ENCODE measurements around the gene ZNF536. TPM values are rescaled to one million over a fixed set of nuclear protein-coding genes. Genes with fewer than 3 reads are reported as not detected.

Gene ZNF536
- total and polyA plus RNA-seq, 2 donors (not counting 1 experiment from before 2014, with no cell fraction given) = 0.50 TPM; not detected in 1

- Histone ChIP-seq H2AFZ (ENCODE audit: low read length) (no peak overlapping the region), H3K4me2 (ENCODE audit: extremely low read depth, insufficient read depth, low read length) (no peak overlapping the region), H3K27me3 (ENCODE audit: control insufficient read depth, insufficient read depth, low read length) (no peaks in the 10 kb centered on the region), H3K4me3 (replicated peaks in 1 of 4; ENCODE audit: control extremely low read depth in 1 of 4, insufficient read depth in 1 of 4, low read depth in 3 of 4, low read length in 4 of 4) (no peak overlapping the region), H3K9me3 (ENCODE audit: control insufficient read depth, insufficient read depth, low read depth, low read length) (no peaks in the 10 kb centered on the region), H3K79me2 (ENCODE audit: control insufficient read depth, insufficient read depth, low read length) (no peaks in the 10 kb centered on the region), H4K20me1 (ENCODE audit: control insufficient read depth, extremely low read depth, insufficient read depth, low read length) (no peaks in the 10 kb centered on the region), H3K4me1 (ENCODE audit: control insufficient read depth, extremely low read depth, insufficient read depth, low read length) (no peaks in the 10 kb centered on the region), H3K27ac (ENCODE audit: insufficient read depth, low read length) (no peak overlapping the region), H3K36me3 (ENCODE audit: control insufficient read depth, insufficient read depth, low read length) (no peaks in the 10 kb centered on the region), H3K9ac (ENCODE audit: insufficient read depth, low read length) (no peak overlapping the region)
- no peak for TF ChIP-seq EZH2 (IDR thresholded peaks at IDR 0.05; ENCODE audit: low read length, missing control alignments)
- TF ChIP-seq, protein P1, sequence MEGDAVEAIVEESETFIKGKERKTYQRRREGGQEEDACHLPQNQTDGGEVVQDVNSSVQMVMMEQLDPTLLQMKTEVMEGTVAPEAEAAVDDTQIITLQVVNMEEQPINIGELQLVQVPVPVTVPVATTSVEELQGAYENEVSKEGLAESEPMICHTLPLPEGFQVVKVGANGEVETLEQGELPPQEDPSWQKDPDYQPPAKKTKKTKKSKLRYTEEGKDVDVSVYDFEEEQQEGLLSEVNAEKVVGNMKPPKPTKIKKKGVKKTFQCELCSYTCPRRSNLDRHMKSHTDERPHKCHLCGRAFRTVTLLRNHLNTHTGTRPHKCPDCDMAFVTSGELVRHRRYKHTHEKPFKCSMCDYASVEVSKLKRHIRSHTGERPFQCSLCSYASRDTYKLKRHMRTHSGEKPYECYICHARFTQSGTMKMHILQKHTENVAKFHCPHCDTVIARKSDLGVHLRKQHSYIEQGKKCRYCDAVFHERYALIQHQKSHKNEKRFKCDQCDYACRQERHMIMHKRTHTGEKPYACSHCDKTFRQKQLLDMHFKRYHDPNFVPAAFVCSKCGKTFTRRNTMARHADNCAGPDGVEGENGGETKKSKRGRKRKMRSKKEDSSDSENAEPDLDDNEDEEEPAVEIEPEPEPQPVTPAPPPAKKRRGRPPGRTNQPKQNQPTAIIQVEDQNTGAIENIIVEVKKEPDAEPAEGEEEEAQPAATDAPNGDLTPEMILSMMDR (conservative IDR thresholded peaks at IDR 0.05 in 1 of 2, IDR thresholded peaks at IDR 0.05 in 1 of 2; ENCODE audit: low read depth in 1 of 2, low read length in 2 of 2) = no peak
- DNase-seq (ENCODE audit: low read depth in 2 of 2) = no peak
Observed at GRCh38 chr19:30469774-30470173, 97.6 kb downstream of the ZNF536 start.

DNA sequence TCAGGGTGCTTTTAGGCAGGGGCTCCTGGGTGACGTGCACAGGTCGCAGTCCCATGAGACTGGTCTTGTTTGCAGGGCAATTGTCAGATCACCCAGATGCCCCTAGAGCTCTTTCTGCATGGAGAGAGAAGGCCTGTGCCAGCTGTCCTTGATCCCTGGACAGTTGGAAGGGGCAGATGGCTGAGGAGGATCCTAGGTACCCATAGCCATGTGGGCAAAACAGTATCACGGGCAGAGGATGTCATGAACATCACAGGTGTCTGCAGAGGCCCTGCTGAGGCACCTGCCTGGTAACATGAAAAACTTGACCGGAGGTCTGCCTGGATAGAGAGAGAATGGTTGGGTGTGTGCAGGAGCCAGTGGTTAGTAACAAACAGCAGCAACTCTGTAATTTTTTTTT lies 99.3 kb downstream of the ZNF536 start:
- Histone ChIP-seq H3K79me2 (ENCODE audit: control insufficient read depth, insufficient read depth, low read length) (no peaks in the 10 kb centered on the region), H3K4me1 (ENCODE audit: control insufficient read depth, extremely low read depth, insufficient read depth, low read length) (no peaks in the 10 kb centered on the region), H3K4me2 (ENCODE audit: extremely low read depth, insufficient read depth, low read length) (no peak overlapping the region), H3K4me3 (replicated peaks in 1 of 4; ENCODE audit: control extremely low read depth in 1 of 4, insufficient read depth in 1 of 4, low read depth in 3 of 4, low read length in 4 of 4) (no peak overlapping the region), H3K9me3 (ENCODE audit: control insufficient read depth, insufficient read depth, low read depth, low read length) (no peaks in the 10 kb centered on the region), H2AFZ (ENCODE audit: low read length) (no peak overlapping the region), H3K36me3 (ENCODE audit: control insufficient read depth, insufficient read depth, low read length) (no peaks in the 10 kb centered on the region), H3K27ac (ENCODE audit: insufficient read depth, low read length) (no peak overlapping the region), H3K27me3 (ENCODE audit: control insufficient read depth, insufficient read depth, low read length) (no peaks in the 10 kb centered on the region), H3K9ac (ENCODE audit: insufficient read depth, low read length) (no peak overlapping the region), H4K20me1 (ENCODE audit: control insufficient read depth, extremely low read depth, insufficient read depth, low read length) (no peaks in the 10 kb centered on the region)
- TF ChIP-seq, protein P1 (conservative IDR thresholded peaks at IDR 0.05 in 1 of 2, IDR thresholded peaks at IDR 0.05 in 1 of 2; ENCODE audit: low read depth in 1 of 2, low read length in 2 of 2) = no peak
- no peak for TF ChIP-seq EZH2 (IDR thresholded peaks at IDR 0.05; ENCODE audit: low read length, missing control alignments)
- no peak for DNase-seq (ENCODE audit: low read depth in 2 of 2)

GRCh38 chr19:30473334-30473867 lies 101.2 kb downstream of the ZNF536 start:
- Histone ChIP-seq H4K20me1 (ENCODE audit: control insufficient read depth, extremely low read depth, insufficient read depth, low read length) (no peaks in the 10 kb centered on the region), H3K36me3 (ENCODE audit: control insufficient read depth, insufficient read depth, low read length) (no peaks in the 10 kb centered on the region), H3K4me2 (ENCODE audit: extremely low read depth, insufficient read depth, low read length) (no peak overlapping the region), H3K27me3 (ENCODE audit: control insufficient read depth, insufficient read depth, low read length) (no peaks in the 10 kb centered on the region), H3K79me2 (ENCODE audit: control insufficient read depth, insufficient read depth, low read length) (no peaks in the 10 kb centered on the region), H3K9ac (ENCODE audit: insufficient read depth, low read length) (no peak overlapping the region), H2AFZ (ENCODE audit: low read length) (no peak overlapping the region), H3K4me1 (ENCODE audit: control insufficient read depth, extremely low read depth, insufficient read depth, low read length) (no peaks in the 10 kb centered on the region), H3K4me3 (replicated peaks in 1 of 4; ENCODE audit: control extremely low read depth in 1 of 4, insufficient read depth in 1 of 4, low read depth in 3 of 4, low read length in 4 of 4) (no peak overlapping the region), H3K9me3 (ENCODE audit: control insufficient read depth, insufficient read depth, low read depth, low read length) (no peaks in the 10 kb centered on the region), H3K27ac (ENCODE audit: insufficient read depth, low read length) (no peak overlapping the region)
- DNase-seq (ENCODE audit: low read depth in 2 of 2) = no peak
- TF ChIP-seq EZH2 (IDR thresholded peaks at IDR 0.05; ENCODE audit: low read length, missing control alignments) = no peak
- TF ChIP-seq, protein P1 (conservative IDR thresholded peaks at IDR 0.05 in 1 of 2, IDR thresholded peaks at IDR 0.05 in 1 of 2; ENCODE audit: low read depth in 1 of 2, low read length in 2 of 2) = no peak
